Smooth muscle cell (in vitro differentiated cells): ENCODE data around the gene ANXA2. TPM values are rescaled to one million over a fixed set of nuclear protein-coding genes. Genes with fewer than 3 reads are reported as not detected.

Source experiments
- DNase-seq: peaks from one replicate; lab custom pipeline; 2025; ENCODE audit not compliant: unreplicated experiment; lab: John Stamatoyannopoulos, UW
- H2AFZ ChIP-seq: fragments of 200-600 bp; sonication (generic); 2 replicates; pipeline ENCODE4 v1.6.0; 2016; ENCODE audit warnings: antibody characterized with exemption, low read depth, mild to moderate bottlenecking
- H3F3A ChIP-seq: fragments of 200-600 bp; sonication (generic); 2 replicates; pipeline ENCODE4 v1.6.0; 2017; ENCODE audit warnings: antibody characterized with exemption, low read depth
- H3K27ac ChIP-seq: fragments of 200-600 bp; sonication (generic); 2 replicates; pipeline ENCODE4 v1.5.1; 2016; ENCODE audit warnings: low read depth, mild to moderate bottlenecking
- H3K27me3 ChIP-seq: fragments of 200-600 bp; sonication (generic); 2 replicates; pipeline ENCODE4 v1.6.1; 2016; ENCODE audit warnings: low read depth, mild to moderate bottlenecking
- H3K36me3 ChIP-seq: fragments of 200-600 bp; sonication (generic); 2 replicates; pipeline ENCODE4 v1.5.1; 2016; ENCODE audit warnings: low read depth
- H3K4me1 ChIP-seq: fragments of 200-600 bp; sonication (generic); 2 replicates; pipeline ENCODE4 v1.5.1; 2016; ENCODE audit warnings: low read depth
- H3K4me2 ChIP-seq: fragments of 200-600 bp; sonication (generic); 2 replicates; pipeline ENCODE4 v1.6.0; 2016; ENCODE audit warnings: mild to moderate bottlenecking
- H3K4me3 ChIP-seq: fragments of 200-600 bp; sonication (generic); 2 replicates; pipeline ENCODE4 v1.5.1; 2016; ENCODE audit warnings: mild to moderate bottlenecking
- H3K79me2 ChIP-seq: fragments of 200-600 bp; sonication (generic); 2 replicates; pipeline ENCODE4 v1.6.0; 2016; ENCODE audit warnings: low read depth, mild to moderate bottlenecking
- H3K9ac ChIP-seq: fragments of 200-600 bp; sonication (generic); 2 replicates; pipeline ENCODE4 v1.6.0; 2016; ENCODE audit warnings: low read depth
- H3K9me3 ChIP-seq: fragments of 200-600 bp; sonication (generic); replicated peaks from 2 replicates; pipeline ENCODE4 v1.5.1; 2016; ENCODE audit warnings: low read depth
- H4K20me1 ChIP-seq: fragments of 200-600 bp; sonication (generic); 2 replicates; pipeline ENCODE4 v1.6.0; 2016; ENCODE audit warnings: low read depth
- CTCF ChIP-seq: fragments of 200-600 bp; sonication (generic); IDR thresholded peaks from 2 replicates; pipeline ENCODE4 v1.5.1; 2017; ENCODE audit warnings: borderline replicate concordance, mild to moderate bottlenecking, antibody characterized with exemption; ENCODE audit not compliant: insufficient read depth, poor library complexity, severe bottlenecking
- WGBS: methylation state at CpG from one replicate; pipeline ENCODE4 v1.1.7; 2016; ENCODE audit warnings: low lambda C conversion rate; 5-methylcytosine and 5-hydroxymethylcytosine counted together
- polyA plus RNA-seq: library from polyadenylated mRNA; unstranded; fragments of >200 nt; fragmentation: Nextera tagmentation; extraction: Ambion mirVana; gene quantifications from 2 replicates; pipeline ENCODE4 v1.2.1, GENCODE V29; 2016
- total RNA-seq: library from RNA; depleted of rRNA; stranded (reverse); fragments of >200 nt; gene quantifications from 2 replicates; pipeline ENCODE4 v1.2.3, GENCODE V29; 2014

The ANXA2 gene
- total and polyA plus RNA-seq, 2 experiments from 2014 or later, result 2,477 to 2,665 TPM

DNA sequence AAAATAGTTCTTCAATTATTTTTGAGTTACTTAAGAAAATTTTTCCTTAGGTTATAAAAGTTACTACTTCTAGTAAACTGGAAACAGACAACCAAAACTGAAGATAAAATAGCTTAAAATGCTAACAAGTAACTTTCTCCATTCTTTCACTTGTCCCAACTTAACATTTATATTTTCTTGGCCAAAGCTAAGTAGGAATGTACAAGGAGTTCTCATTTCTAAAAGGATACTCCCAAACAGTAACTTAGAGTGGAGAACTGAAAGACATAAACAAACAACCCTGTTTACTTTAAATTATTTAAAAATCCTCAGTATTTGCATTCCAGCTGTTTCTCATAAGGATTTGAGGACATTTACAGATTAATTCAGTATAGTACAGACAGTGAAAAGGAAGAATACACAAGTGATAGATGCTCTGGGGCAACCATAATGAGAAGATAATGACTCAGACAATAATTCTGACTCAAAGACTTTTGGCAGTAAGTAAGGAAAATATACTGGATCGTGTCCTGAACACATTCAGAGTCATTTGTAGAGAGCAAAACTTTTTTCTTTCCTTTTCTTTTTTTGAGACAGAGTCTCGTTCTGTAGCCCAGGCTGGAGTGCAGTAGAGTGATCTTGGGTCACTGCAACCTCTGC, 29.2 kb upstream of the ANXA2 start:
- peaks cover 17% of the 10 kb centered on the region for H3K4me1 ChIP-seq

DNA sequence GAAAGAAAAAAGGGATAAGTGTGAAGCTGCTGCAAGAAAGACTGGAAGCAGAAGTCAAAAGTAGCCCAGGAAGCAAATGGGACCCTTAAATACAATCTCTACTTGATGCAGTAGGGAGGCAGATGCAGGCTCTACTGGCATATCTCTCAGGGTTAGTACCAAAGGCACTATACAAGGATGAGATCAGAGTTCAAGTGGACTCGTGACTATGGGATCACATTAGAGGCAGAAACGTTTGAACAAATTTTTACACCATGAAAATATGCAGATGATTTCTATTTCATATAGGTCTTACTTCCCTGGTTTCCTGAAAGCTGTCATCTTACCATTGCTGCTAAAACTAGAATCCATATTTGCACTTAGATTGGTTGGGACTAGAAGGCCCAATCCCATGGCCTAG, 27.7 kb upstream of the ANXA2 start:
- Histone ChIP-seq H3K4me1 (peaks cover 17% of the 10 kb centered on the region), H3F3A (peaks cover 13% of the 10 kb centered on the region), H3K27me3 (no peaks in the 10 kb centered on the region), H4K20me1 (no peaks in the 10 kb centered on the region), H3K36me3 (peaks cover 4% of the 10 kb centered on the region), H2AFZ (no peak overlapping the region), H3K9ac (no peak overlapping the region), H3K79me2 (no peaks in the 10 kb centered on the region), H3K27ac (no peak overlapping the region), H3K9me3 (no peaks in the 10 kb centered on the region), H3K4me3 (no peak overlapping the region), H3K4me2 (no peak overlapping the region)
- 90% methylated on average over 2 of the region's 2 CpGs for WGBS
- DNase-seq, result no peak
- no peak for TF ChIP-seq CTCF

More for the DNA sequence above, 29.2 kb upstream of the ANXA2 start:
- peaks cover 5% of the 10 kb centered on the region for H3F3A ChIP-seq
- H2AFZ ChIP-seq, result no peak overlapping the region
- H3K4me3 ChIP-seq, result no peak overlapping the region
- no peak overlapping the region for H3K9ac ChIP-seq
- no peaks in the 10 kb centered on the region for H3K27me3 ChIP-seq
- peak overlapping the region; percentile 34 for H3K27ac ChIP-seq
- 48% methylated on average over 2 of the region's 2 CpGs for WGBS
- H3K79me2 ChIP-seq, result no peaks in the 10 kb centered on the region
- no peak for TF ChIP-seq CTCF
- H3K9me3 ChIP-seq, result no peaks in the 10 kb centered on the region
- peaks cover 4% of the 10 kb centered on the region for H3K36me3 ChIP-seq
- H3K4me2 ChIP-seq, result no peak overlapping the region
- no peak for DNase-seq
- no peaks in the 10 kb centered on the region for H4K20me1 ChIP-seq

DNA sequence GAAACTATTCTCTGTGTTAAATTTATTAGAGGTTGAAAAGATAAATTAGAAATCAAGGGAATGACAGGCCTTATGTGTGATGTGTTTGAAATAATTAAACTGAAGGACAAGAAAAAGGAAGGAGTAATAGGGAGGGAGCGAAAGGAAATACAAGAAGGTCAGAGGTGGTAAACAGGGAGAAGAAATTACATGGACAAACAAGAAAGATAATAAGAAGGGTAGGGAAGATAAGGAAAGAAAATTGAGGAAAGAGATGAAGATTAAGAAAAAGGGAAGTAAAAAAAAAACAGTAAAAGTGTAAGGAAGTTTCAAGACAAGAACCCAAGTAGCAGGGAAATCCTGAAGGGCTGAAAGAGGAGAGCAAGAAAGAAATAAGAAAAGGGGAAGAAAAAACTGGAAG, 26.2 kb upstream of the ANXA2 start:
- peak overlapping the region; percentile 84 for H3K9ac ChIP-seq
- WGBS, result 100% methylated on average over 1 of the region's 1 CpG

More for the DNA sequence above, 26.2 kb upstream of the ANXA2 start:
- H3K9me3 ChIP-seq, result no peaks in the 10 kb centered on the region
- no peaks in the 10 kb centered on the region for H3K27me3 ChIP-seq
- no peak overlapping the region for H3K4me3 ChIP-seq
- H3K4me2 ChIP-seq, result peak overlapping the region; percentile 72
- no peak for TF ChIP-seq CTCF
- H2AFZ ChIP-seq, result no peak overlapping the region
- DNase-seq, result no peak
- no peaks in the 10 kb centered on the region for H4K20me1 ChIP-seq
- peaks cover 17% of the 10 kb centered on the region for H3K4me1 ChIP-seq
- H3K79me2 ChIP-seq, result no peaks in the 10 kb centered on the region
- peaks cover 13% of the 10 kb centered on the region for H3F3A ChIP-seq
- H3K36me3 ChIP-seq, result peaks cover 4% of the 10 kb centered on the region
- H3K27ac ChIP-seq, result peak overlapping the region; percentile 97
